Thoracic aorta (tissue), 2 donors: ENCODE results near the gene VRK2. TPM values are rescaled to one million over a fixed set of nuclear protein-coding genes. Genes with fewer than 3 reads are reported as not detected.

Source experiments
- ATAC-seq: fragments of 150-250 bp; one replicate; pipeline ENCODE4 v1.8.0; 2017; ENCODE audit warnings: low read depth; ENCODE audit not compliant: insufficient number of reproducible peaks, low FRiP score
- DNase-seq: peaks from one replicate; pipeline ENCODE4 v3.0.0-alpha.2; 2020; ENCODE audit warnings: low spot score
- H3K27ac ChIP-seq, 2 donors: fragments of 200-600 bp; sonication (generic); 1 replicate in 1 of 2; 2 replicates in 1 of 2; pipeline ENCODE4 v1.5.1; 2016; ENCODE audit warnings: mild to moderate bottlenecking in 2 of 2, moderate library complexity in 2 of 2
- H3K27me3 ChIP-seq: fragments of 200-600 bp; sonication (generic); replicated peaks from 2 replicates; pipeline ENCODE4 v1.6.0; 2016; ENCODE audit warnings: mild to moderate bottlenecking; ENCODE audit not compliant: insufficient read depth
- H3K36me3 ChIP-seq: fragments of 200-600 bp; sonication (generic); one replicate; pipeline ENCODE4 v1.5.1; 2016
- H3K4me1 ChIP-seq, 2 donors: fragments of 200-600 bp; sonication (generic); 1 replicate in 1 of 2; 2 replicates in 1 of 2; pipeline versions ENCODE4 v1.5.1 to v1.6.0; 2016; ENCODE audit warnings: low read depth in 2 of 2, mild to moderate bottlenecking in 1 of 2; ENCODE audit not compliant: control insufficient read depth in 1 of 2
- H3K4me3 ChIP-seq: fragments of 200-600 bp; sonication (generic); 2 replicates; pipeline ENCODE4 v1.5.1; 2016; ENCODE audit warnings: mild to moderate bottlenecking
- H3K9me3 ChIP-seq: fragments of 200-600 bp; sonication (generic); 2 replicates; pipeline ENCODE4 v1.5.1; 2016
- total RNA-seq, 2 donors: library from RNA; depleted of rRNA; stranded (reverse); fragments of >200 nt; gene quantifications; one replicate each; pipeline versions ENCODE4 v1.1.0 to v1.2.3, GENCODE V29; 2016
- TF ChIP-seq, protein P1 (sequence below): fragments of 200-600 bp; sonication (generic); IDR thresholded peaks from one replicate; pipeline ENCODE4 v1.5.1; 2019; ENCODE audit warnings: antibody characterized with exemption

Gene VRK2
- total RNA-seq, 2 donors from 2014 or later, result 13.3 to 23.3 TPM

DNA sequence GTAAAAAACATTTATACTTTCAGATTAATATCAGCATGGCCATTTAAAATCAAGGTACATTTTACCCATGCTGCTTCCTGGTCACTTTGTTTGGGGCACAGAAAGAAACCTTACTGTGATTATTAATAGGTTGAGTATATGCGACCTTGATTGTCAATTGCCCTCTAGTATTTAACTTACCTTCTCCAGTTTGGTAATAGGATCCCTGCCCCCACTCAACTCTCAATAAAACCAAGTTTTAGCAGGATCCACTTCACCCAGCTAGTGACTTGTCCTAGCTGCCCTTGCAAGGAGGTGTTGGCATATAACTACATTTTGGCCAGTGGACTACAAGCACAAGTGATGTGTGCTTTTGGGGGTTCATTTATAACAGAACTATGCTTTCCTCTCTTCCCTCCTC lies 160.2 kb downstream of the VRK2 start:
- DNase-seq (no peak), ATAC-seq (no peak)
- Histone ChIP-seq H3K9me3 (no peaks in the 10 kb centered on the region), H3K4me1 (no peaks in the 10 kb centered on the region), H3K27me3 (no peaks in the 10 kb centered on the region), H3K27ac (no peak overlapping the region), H3K36me3 (no peaks in the 10 kb centered on the region), H3K4me3 (no peak overlapping the region)
- TF ChIP-seq, protein P1, sequence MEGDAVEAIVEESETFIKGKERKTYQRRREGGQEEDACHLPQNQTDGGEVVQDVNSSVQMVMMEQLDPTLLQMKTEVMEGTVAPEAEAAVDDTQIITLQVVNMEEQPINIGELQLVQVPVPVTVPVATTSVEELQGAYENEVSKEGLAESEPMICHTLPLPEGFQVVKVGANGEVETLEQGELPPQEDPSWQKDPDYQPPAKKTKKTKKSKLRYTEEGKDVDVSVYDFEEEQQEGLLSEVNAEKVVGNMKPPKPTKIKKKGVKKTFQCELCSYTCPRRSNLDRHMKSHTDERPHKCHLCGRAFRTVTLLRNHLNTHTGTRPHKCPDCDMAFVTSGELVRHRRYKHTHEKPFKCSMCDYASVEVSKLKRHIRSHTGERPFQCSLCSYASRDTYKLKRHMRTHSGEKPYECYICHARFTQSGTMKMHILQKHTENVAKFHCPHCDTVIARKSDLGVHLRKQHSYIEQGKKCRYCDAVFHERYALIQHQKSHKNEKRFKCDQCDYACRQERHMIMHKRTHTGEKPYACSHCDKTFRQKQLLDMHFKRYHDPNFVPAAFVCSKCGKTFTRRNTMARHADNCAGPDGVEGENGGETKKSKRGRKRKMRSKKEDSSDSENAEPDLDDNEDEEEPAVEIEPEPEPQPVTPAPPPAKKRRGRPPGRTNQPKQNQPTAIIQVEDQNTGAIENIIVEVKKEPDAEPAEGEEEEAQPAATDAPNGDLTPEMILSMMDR, result no peak

DNA sequence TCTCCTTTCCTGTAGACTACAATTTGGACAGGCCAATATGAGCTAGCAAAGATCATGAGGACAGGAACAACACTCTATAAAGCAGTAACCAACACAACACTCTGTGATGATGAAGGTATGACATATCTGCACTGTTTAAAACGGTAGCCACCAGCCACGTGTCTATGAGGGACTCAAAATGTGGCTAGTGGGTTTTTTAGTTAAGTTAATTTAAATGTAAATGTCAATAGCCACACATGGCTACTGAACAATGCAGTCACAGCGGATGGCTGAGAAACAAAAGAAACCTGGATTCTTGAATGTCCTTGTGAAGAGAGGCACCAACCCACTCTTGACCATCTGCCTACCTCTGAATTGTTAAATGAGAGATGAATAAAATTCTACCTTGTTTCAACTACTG lies 160.6 kb downstream of the VRK2 start:
- DNase-seq (no peak), ATAC-seq (no peak)
- Histone ChIP-seq H3K4me3 (no peak overlapping the region), H3K4me1 (no peaks in the 10 kb centered on the region), H3K36me3 (no peaks in the 10 kb centered on the region), H3K9me3 (no peaks in the 10 kb centered on the region), H3K27ac (no peak overlapping the region), H3K27me3 (no peaks in the 10 kb centered on the region)
- TF ChIP-seq, protein P1, result no peak

Other genes starting within 250 kb of the VRK2 start
- gene FANCL, start 194.5 kb downstream of the VRK2 start, total RNA-seq, result 10 to 100 TPM; 16.5 to 20.2 TPM